LNCaP clone FGC (cell line): ENCODE results near the gene ASIC1.

ENCODE experiments used
- DNase-seq: peaks from one replicate; pipeline ENCODE4 v3.0.0-alpha.2; 2011; ENCODE audit warnings: low read depth
- H3K4me3 ChIP-seq: 2 replicates; pipeline ENCODE4 v1.5.1; 2011; ENCODE audit warnings: mild to moderate bottlenecking, low read depth, low read length, control low read depth
- CTCF ChIP-seq: IDR thresholded peaks from 2 replicates; pipeline ENCODE4 v1.5.1; 2012; ENCODE audit warnings: mild to moderate bottlenecking; ENCODE audit not compliant: control insufficient read depth, insufficient read depth; ENCODE audit errors: extremely low read depth

Gene ASIC1

GRCh38 chr12:50049254-50050118, 7.9 kb upstream of the ASIC1 start:
- no peak for TF ChIP-seq CTCF
- no peak for DNase-seq
- H3K4me3 ChIP-seq: no peak overlapping the region

GRCh38 chr12:50050119-50050385, 7.3 kb upstream of the ASIC1 start:
- DNase-seq: no peak
- no peak for TF ChIP-seq CTCF
- H3K4me3 ChIP-seq: no peak overlapping the region

- TF ChIP-seq CTCF: no peak
- DNase-seq: no peak
- no peak overlapping the region for H3K4me3 ChIP-seq
Measured at GRCh38 chr12:50050410-50051098, 6.8 kb upstream of the ASIC1 start.

GRCh38 chr12:50051101-50051806, 6.1 kb upstream of the ASIC1 start:
- no peak overlapping the region for H3K4me3 ChIP-seq
- no peak for TF ChIP-seq CTCF
- DNase-seq: no peak

DNA sequence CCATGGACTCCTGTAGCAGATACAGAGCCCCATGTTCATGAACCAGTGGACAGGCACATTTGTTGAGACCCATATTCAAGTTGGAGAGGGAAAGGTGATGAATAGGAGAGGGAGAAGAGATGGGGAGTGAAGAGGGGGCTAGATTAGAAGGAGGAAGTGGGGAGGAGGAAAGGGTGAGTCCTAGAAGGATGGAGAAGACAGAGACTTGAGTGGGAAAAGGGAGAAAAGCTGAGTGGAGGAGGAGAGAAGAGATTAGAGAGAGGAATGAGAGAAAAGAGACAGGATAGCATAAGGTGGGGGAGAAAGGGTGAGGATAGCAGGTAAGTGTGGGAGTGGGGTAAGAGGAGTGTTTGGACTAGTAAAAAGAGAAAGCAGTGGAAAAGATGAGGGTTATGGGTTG, 4.9 kb upstream of the ASIC1 start:
- no peak for TF ChIP-seq CTCF
- no peak overlapping the region for H3K4me3 ChIP-seq
- DNase-seq: no peak

DNA sequence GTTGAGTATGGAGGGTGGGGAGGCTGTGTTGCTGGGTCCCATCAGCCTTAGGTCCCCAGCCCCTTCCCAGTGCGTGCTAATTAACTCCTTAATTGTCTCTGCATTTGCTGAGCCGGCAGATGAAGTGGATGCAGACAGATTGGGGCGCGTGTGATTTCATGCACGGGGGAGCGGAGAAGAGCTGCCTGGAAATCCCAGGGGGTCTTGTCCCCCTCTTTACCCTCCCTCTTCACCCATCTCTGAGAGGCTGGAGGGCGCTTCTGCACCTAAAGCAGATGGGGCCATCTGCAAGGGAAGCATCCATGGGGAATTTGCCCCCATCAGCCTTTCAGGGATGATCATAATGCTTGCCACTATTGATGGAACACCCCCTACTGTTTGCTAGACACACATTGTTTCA, 4.4 kb upstream of the ASIC1 start:
- DNase-seq: no peak
- no peak for TF ChIP-seq CTCF
- H3K4me3 ChIP-seq: no peak overlapping the region
